Activated CD8-positive, alpha-beta memory T cell treated with anti-CD3 and anti-CD28 coated beads, Interleukin-2, amount 50 U/mL, for 4 hours (primary cell): ENCODE measurements around the gene ZNF407.

Experiments
- DNase-seq: peaks from one replicate; pipeline ENCODE4 v3.0.0-alpha.2; 2020

The ZNF407 gene

GRCh38 chr18:74731097-74731496 lies 133.4 kb downstream of the ZNF407 start:
- no peak for DNase-seq

- no peak for DNase-seq
Observed at GRCh38 chr18:74732380-74732779, 134.7 kb downstream of the ZNF407 start.

GRCh38 chr18:74733598-74733997 lies 135.9 kb downstream of the ZNF407 start:
- no peak for DNase-seq

GRCh38 chr18:74734013-74734444 lies 136.4 kb downstream of the ZNF407 start:
- DNase-seq = no peak

GRCh38 chr18:74739926-74740325 lies 142.3 kb downstream of the ZNF407 start:
- no peak for DNase-seq

- DNase-seq = no peak
Observed at GRCh38 chr18:74742573-74743243, 145.0 kb downstream of the ZNF407 start.

- no peak for DNase-seq
Observed at GRCh38 chr18:74745633-74746403, 148.1 kb downstream of the ZNF407 start.

GRCh38 chr18:74748809-74749208 lies 151.1 kb downstream of the ZNF407 start:
- no peak for DNase-seq

GRCh38 chr18:74758995-74759394 lies 161.3 kb downstream of the ZNF407 start:
- DNase-seq = no peak

- no peak for DNase-seq
Observed at GRCh38 chr18:74760026-74760425, 162.4 kb downstream of the ZNF407 start.

- no peak for DNase-seq
Observed at GRCh38 chr18:74760436-74760835, 162.8 kb downstream of the ZNF407 start.

GRCh38 chr18:74766251-74766650 lies 168.6 kb downstream of the ZNF407 start:
- no peak for DNase-seq

GRCh38 chr18:74768096-74768495 lies 170.4 kb downstream of the ZNF407 start:
- no peak for DNase-seq

- no peak for DNase-seq
Observed at GRCh38 chr18:74773171-74773624, 175.5 kb downstream of the ZNF407 start.

GRCh38 chr18:74774486-74774885 lies 176.8 kb downstream of the ZNF407 start:
- DNase-seq = no peak

GRCh38 chr18:74775239-74775638 lies 177.6 kb downstream of the ZNF407 start:
- no peak for DNase-seq

- no peak for DNase-seq
Observed at GRCh38 chr18:74778191-74778847, 180.6 kb downstream of the ZNF407 start.

GRCh38 chr18:74784752-74785151 lies 187.1 kb downstream of the ZNF407 start:
- no peak for DNase-seq

- no peak for DNase-seq
Observed at GRCh38 chr18:74785632-74786031, 188.0 kb downstream of the ZNF407 start.

GRCh38 chr18:74788657-74789056 lies 191.0 kb downstream of the ZNF407 start:
- DNase-seq = no peak

GRCh38 chr18:74789078-74789477 lies 191.4 kb downstream of the ZNF407 start:
- no peak for DNase-seq

- no peak for DNase-seq
Observed at GRCh38 chr18:74790451-74790850, 192.8 kb downstream of the ZNF407 start.

GRCh38 chr18:74791501-74792194 lies 194.0 kb downstream of the ZNF407 start:
- DNase-seq = no peak
